ACC112 (cell line): ENCODE measurements around the gene OPRM1.

Experiments used
- H2AFZ ChIP-seq: fragments of 200-600 bp; sonication (generic); one replicate; pipeline ENCODE4 v1.6.0; 2017; ENCODE audit warnings: antibody characterized with exemption, low read length; ENCODE audit not compliant: unreplicated experiment
- H3K27ac ChIP-seq: fragments of 200-600 bp; sonication (generic); 2 replicates; pipeline ENCODE4 v1.5.1; 2014; ENCODE audit warnings: low read depth, mild to moderate bottlenecking, antibody characterized with exemption, low read length, moderate library complexity
- H3K27me3 ChIP-seq: fragments of 200-600 bp; sonication (generic); 2 replicates; pipeline ENCODE4 v1.6.1; 2014; ENCODE audit warnings: mild to moderate bottlenecking, antibody characterized with exemption, low read length, moderate library complexity, mixed read lengths; ENCODE audit not compliant: insufficient read depth
- H3K36me3 ChIP-seq: fragments of 200-600 bp; sonication (generic); 2 replicates; pipeline ENCODE4 v1.6.1; 2016; ENCODE audit warnings: mild to moderate bottlenecking, antibody characterized with exemption, low read length, moderate library complexity, mixed read lengths; ENCODE audit not compliant: insufficient read depth
- H3K4me1 ChIP-seq: fragments of 200-600 bp; sonication (generic); one replicate; pipeline ENCODE4 v1.6.1; 2016; ENCODE audit warnings: low read length, mixed read lengths; ENCODE audit not compliant: insufficient read depth, unreplicated experiment, control insufficient read depth
- H3K4me3 ChIP-seq: fragments of 200-600 bp; sonication (generic); 2 replicates; pipeline ENCODE4 v1.5.1; 2014; ENCODE audit warnings: mild to moderate bottlenecking, low read depth, low read length
- H3K79me2 ChIP-seq: fragments of 200-600 bp; sonication (generic); one replicate; pipeline ENCODE4 v1.6.0; 2016; ENCODE audit warnings: low read length; ENCODE audit not compliant: control insufficient read depth, unreplicated experiment, insufficient read depth

OPRM1 gene

GRCh38 chr6:154277629-154278017 is 238.6 kb downstream of the OPRM1 start:
- H3K36me3 ChIP-seq: no peaks in the 10 kb centered on the region
- H2AFZ ChIP-seq: peak overlapping the region; percentile 91
- no peak overlapping the region for H3K27ac ChIP-seq
- no peaks in the 10 kb centered on the region for H3K27me3 ChIP-seq
- no peaks in the 10 kb centered on the region for H3K79me2 ChIP-seq
- peak overlapping the region; percentile 64 for H3K4me3 ChIP-seq
- no peaks in the 10 kb centered on the region for H3K4me1 ChIP-seq

- no peak overlapping the region for H3K27ac ChIP-seq
- no peaks in the 10 kb centered on the region for H3K36me3 ChIP-seq
- H3K27me3 ChIP-seq: no peaks in the 10 kb centered on the region
- H3K4me1 ChIP-seq: no peaks in the 10 kb centered on the region
- no peak overlapping the region for H3K4me3 ChIP-seq
- H2AFZ ChIP-seq: no peak overlapping the region
- no peaks in the 10 kb centered on the region for H3K79me2 ChIP-seq
Observed at GRCh38 chr6:154280521-154280920, 241.5 kb downstream of the OPRM1 start.

- Histone ChIP-seq H3K4me1 (no peaks in the 10 kb centered on the region), H3K27ac (no peak overlapping the region), H3K79me2 (no peaks in the 10 kb centered on the region), H3K27me3 (no peaks in the 10 kb centered on the region), H3K4me3 (no peak overlapping the region), H3K36me3 (no peaks in the 10 kb centered on the region), H2AFZ (no peak overlapping the region)
Observed at GRCh38 chr6:154284313-154284853, 245.3 kb downstream of the OPRM1 start.

DNA sequence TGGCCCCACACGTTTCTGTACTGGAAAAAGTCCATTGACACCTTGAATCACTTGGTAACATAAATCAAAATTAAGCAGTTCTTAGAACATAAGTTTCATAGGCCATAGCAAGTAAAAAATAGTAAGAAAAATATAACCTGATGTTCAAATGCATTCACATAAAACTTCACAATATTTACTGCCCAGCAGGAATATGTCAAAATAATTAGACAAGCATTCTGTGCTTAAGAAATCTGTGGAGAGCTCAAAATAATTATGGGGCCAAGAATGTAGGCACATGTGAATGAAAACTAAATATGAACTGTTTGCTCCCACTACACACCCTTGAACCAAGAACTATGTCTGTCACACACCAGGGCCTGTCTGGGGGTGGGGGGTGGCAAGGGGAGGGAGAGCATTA is 246.8 kb downstream of the OPRM1 start:
- Histone ChIP-seq H3K27ac (no peak overlapping the region), H3K4me1 (no peaks in the 10 kb centered on the region), H3K36me3 (no peaks in the 10 kb centered on the region)

DNA sequence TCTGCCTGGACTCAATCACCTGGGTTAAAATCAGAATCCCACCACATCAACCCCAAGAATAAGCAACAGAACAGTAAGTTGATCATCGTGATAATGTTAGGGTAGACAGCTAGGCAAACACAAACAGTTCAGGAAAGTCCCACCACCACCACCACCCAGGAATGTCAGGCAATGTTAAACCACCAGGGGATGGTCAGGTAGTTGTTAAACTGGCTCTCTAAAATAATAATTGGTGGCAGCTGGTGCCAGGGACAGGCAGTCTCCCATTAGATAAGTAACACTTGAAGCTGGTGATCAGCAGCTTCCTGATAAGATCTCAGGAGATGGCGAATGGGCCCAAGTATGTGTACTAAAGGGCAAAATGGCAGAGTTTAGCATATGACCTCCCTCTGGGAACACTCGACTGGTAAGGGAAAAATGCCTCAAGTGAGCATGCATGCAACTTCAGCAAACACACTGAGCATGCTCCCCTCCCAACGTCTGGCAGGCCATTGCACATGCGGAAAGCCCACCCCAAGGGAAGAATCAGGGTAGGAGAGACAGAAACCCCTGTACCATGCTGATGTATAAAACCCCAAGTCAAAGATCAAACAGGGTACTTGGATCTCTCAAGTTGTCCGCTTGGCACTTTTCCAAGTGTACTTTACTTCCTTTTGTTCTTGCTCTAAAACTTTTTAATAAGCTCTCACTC is 250.9 kb downstream of the OPRM1 start:
- Histone ChIP-seq H3K4me1 (peaks cover 16% of the 10 kb centered on the region), H3K36me3 (no peaks in the 10 kb centered on the region), H3K27ac (no peak overlapping the region), H3K4me3 (no peak overlapping the region), H2AFZ (no peak overlapping the region), H3K79me2 (no peaks in the 10 kb centered on the region), H3K27me3 (no peaks in the 10 kb centered on the region)

More for the DNA sequence above, 246.8 kb downstream of the OPRM1 start:
- no peak overlapping the region for H3K4me3 ChIP-seq
- no peak overlapping the region for H2AFZ ChIP-seq
- no peaks in the 10 kb centered on the region for H3K27me3 ChIP-seq
- no peaks in the 10 kb centered on the region for H3K79me2 ChIP-seq

DNA sequence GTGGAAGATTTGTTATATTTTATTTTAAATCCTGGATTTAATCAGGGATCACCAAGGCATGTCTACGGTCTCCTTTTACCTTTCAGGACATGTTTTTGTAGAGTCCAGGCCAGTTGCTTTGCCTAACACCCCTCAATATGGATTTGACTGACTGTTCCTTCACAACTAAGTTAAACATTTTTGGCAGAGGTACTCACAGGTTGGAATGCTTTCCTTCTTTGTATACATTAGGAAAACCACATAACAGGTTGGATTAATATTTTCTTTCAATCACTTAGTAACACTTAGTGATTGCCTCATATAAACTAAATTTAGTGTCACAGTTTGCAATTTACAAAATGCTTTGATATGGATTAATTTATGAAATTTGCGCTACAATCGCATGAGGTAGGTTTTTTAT is 253.0 kb downstream of the OPRM1 start:
- Histone ChIP-seq H3K4me1 (peaks cover 16% of the 10 kb centered on the region), H2AFZ (no peak overlapping the region), H3K27ac (peak overlapping the region; percentile 65), H3K79me2 (no peaks in the 10 kb centered on the region), H3K27me3 (no peaks in the 10 kb centered on the region), H3K36me3 (no peaks in the 10 kb centered on the region), H3K4me3 (no peak overlapping the region)

DNA sequence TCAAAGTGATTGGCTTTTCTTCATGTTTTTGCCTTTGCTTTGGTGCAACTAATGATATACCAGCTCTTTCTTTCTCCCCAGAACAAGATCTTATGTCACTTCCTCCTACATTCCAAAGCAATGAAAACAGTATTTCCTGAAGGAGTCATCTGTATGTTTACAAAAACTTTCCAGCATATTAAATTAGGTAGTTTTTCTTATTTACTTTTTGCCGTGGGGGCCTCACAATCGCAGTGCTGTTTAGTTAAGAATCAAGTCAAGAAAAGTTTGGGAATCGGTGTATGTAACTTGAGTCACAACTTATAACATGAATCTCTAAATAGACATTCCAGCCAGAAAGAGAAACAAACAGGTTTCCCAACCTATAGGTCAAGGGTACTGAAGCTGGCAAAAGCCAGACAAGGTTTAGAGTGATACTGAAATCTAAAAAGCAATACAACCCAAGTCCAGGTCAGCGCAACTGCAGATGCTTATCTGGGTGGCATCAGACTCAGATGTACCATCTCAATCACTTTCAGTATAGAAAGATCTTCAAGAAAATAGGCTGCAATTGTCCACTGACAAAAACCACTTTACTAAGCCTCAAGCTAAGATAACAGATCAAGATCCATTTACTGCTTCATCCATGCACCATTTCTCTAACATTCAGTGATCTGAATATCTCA is 253.9 kb downstream of the OPRM1 start:
- H3K4me3 ChIP-seq: peak overlapping the region; percentile 52
- no peaks in the 10 kb centered on the region for H3K27me3 ChIP-seq
- H3K27ac ChIP-seq: peak overlapping the region; percentile 65
- H3K79me2 ChIP-seq: no peaks in the 10 kb centered on the region
- H3K4me1 ChIP-seq: peaks cover 21% of the 10 kb centered on the region
- H3K36me3 ChIP-seq: no peaks in the 10 kb centered on the region
- peak overlapping the region; percentile 93 for H2AFZ ChIP-seq

DNA sequence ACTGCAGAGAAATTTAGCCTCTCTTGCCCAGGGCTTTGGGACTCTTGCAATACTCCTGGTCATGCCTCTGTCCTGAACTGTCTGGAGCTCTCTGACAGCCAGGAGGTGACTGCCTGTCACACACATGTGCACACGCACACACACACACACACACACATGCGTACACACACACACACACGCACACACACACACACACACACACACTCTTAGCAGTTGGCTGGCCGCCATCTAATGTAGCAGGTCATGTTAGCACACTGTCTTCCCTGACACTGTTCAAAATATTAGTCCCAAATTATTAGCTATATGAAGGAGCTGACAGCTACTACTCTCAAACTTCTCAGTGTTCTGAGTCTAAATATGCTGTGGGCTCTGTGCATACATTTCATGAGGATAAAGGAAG is 256.7 kb downstream of the OPRM1 start:
- H2AFZ ChIP-seq: no peak overlapping the region
- peaks cover 27% of the 10 kb centered on the region for H3K4me1 ChIP-seq
- H3K4me3 ChIP-seq: no peak overlapping the region
- no peak overlapping the region for H3K27ac ChIP-seq
- no peaks in the 10 kb centered on the region for H3K79me2 ChIP-seq
- no peaks in the 10 kb centered on the region for H3K36me3 ChIP-seq
- H3K27me3 ChIP-seq: no peaks in the 10 kb centered on the region
